Tibial nerve (tissue), 4 donors: ENCODE results near the gene TMIGD2.

ENCODE experiments used
- EP300 ChIP-seq, 2 donors: sonication (generic); formaldehyde crosslinking; IDR thresholded peaks; one replicate each; pipeline ENCODE4 v1.6.1; 2017; ENCODE audit warnings: antibody characterized with exemption in 2 of 2, mild to moderate bottlenecking in 1 of 2
- POLR2A ChIP-seq, 2 donors: fragments of 450-650 bp; IDR thresholded peaks; one replicate each; pipeline ENCODE4 v1.6.1; 2017; ENCODE audit warnings: antibody characterized with exemption in 2 of 2, mild to moderate bottlenecking in 2 of 2, moderate library complexity in 2 of 2
- TF ChIP-seq, protein P1 (sequence below), 5 experiments: fragments of 200-600 bp in 3 of 5; fragments of 450-650 bp in 2 of 5; sonication (generic) in 3 of 5; IDR thresholded peaks; one replicate each; pipeline ENCODE4 v1.5.1; 2016 to 2019; ENCODE audit warnings: antibody characterized with exemption in 5 of 5, mild to moderate bottlenecking in 3 of 5, moderate library complexity in 2 of 5

DNA sequence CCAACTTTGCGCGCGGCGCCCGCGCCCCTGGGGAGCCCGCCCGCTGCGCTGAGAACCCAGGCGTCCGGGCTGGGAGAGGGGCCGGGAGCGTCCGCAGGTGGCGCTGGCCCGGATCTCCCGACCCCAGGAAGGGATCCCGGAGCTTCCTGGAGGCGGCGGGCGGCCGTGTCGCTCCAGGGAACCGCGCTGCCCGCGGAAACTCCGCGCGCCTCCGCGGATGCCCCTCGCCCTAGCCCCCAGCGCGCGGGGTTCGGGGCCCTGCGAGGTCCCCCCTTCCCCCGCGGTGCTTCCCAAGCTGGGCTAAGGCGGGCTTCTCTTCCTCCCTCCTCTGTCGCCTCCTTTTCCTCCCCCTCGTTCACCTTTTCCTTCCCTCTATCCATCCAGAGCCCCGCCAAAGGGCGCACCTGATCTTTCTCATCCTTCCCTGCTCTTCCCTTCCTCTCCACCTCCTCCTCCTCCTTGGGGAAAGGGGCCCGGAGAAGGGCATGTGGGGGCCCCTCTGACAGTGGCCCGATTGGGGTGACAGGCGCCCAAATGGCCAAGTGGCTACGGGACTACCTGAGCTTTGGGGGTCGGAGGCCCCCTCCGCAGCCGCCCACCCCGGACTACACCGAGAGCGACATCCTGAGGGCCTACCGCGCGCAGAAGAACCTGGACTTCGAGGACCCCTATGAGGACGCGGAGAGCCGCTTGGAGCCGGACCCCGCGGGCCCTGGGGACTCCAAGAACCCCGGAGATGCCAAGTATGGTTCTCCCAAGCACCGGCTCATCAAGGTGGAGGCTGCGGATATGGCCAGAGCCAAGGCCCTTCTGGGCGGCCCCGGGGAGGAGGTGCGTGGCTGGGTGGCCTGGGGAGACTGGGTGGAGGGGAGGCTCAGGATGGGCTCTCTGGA, 22.4 kb downstream of the TMIGD2 start:
- TF ChIP-seq, protein P1, sequence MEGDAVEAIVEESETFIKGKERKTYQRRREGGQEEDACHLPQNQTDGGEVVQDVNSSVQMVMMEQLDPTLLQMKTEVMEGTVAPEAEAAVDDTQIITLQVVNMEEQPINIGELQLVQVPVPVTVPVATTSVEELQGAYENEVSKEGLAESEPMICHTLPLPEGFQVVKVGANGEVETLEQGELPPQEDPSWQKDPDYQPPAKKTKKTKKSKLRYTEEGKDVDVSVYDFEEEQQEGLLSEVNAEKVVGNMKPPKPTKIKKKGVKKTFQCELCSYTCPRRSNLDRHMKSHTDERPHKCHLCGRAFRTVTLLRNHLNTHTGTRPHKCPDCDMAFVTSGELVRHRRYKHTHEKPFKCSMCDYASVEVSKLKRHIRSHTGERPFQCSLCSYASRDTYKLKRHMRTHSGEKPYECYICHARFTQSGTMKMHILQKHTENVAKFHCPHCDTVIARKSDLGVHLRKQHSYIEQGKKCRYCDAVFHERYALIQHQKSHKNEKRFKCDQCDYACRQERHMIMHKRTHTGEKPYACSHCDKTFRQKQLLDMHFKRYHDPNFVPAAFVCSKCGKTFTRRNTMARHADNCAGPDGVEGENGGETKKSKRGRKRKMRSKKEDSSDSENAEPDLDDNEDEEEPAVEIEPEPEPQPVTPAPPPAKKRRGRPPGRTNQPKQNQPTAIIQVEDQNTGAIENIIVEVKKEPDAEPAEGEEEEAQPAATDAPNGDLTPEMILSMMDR (IDR thresholded peaks at IDR 0.05), result no peak
- no peak for TF ChIP-seq POLR2A (IDR thresholded peaks at IDR 0.05)
- no peak for TF ChIP-seq EP300 (IDR thresholded peaks at IDR 0.05)
